NCI-H526 treated with DMSO at 0.1 percent for 48 hours (cell line): ENCODE data around the gene CACNA2D3.

Source experiments
- DNase-seq: peaks from one replicate; lab custom pipeline; 2025; lab: John Stamatoyannopoulos, UW

The CACNA2D3 gene

DNA sequence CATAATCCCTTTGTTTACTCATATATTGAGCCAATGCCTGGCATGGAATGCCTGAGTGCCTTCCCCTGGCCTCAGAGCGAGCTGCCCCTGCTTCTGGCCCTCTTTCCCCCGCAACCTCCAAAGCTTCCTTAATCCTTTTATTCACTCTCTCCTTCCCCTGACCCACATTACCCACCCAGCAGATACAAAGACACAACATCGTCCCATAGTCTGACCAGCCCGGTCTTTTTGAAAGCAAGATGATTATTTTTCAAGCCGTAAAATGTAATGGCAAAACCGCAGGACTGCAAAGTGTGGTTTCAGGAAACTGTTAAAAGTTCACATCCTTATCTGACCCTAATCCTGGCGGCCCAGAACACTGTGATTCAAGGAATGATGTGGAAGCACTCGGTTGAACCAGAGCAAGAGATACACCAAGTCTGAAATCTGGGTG lies 883.9 kb downstream of the CACNA2D3 start:
- peak; percentile 7 for DNase-seq

DNA sequence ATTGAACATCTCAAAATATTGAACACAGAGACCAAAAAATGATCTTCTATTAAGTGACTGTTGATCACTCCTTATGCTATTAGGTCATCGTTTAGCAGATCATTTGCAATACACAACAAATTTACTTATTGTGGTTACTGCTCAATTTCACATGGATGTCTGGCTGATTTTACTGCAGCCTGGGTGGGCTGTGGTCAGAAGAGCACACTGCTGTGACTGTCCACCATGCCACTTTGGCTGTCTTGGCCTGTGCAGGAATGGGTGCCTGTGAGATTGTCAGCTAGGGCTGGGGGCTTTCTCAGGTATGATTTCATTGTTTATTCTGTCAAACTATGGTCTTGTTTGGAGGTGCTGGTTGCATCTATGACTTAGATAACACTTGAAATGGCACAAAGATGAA lies 885.6 kb downstream of the CACNA2D3 start:
- no peak for DNase-seq

DNA sequence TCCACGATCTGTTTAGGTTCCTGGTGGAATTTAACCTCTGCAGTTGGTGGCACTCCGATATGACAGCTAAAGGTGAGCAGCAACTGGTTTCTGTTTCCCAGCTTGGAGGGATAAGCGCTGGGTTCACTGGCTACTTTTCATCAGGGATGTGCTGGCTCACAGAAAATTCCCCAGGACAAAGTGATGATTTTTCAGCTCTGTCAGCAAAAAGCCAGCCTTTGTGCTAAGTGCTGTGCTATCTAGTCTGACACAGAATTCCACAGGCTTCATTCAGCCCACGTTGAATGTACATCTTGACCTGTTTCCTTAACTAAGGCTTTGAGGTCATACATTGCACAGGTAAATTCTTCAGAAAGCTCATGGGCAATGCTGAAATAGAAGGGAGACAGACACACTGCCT lies 887.0 kb downstream of the CACNA2D3 start:
- DNase-seq, result no peak

DNA sequence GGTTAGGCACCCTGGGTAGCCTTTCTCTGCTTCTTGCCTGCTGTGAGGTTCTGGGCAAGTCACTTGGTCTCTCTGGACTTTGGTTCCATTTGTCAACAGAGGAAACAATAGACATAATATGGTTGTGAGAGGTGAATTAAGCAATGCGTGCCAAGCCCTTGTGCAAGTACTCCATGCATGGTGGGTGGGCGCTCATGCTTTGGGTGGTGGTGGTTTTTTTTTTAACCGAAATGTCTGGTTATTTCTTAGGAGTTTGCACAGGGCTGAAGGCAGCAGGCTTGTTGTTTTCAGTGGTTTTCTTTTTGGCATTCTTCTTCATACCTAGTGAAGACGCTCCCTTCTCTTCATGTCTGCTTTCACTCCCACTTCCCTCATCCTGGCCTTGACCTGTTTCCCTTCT lies 889.7 kb downstream of the CACNA2D3 start:
- DNase-seq, result no peak

DNA sequence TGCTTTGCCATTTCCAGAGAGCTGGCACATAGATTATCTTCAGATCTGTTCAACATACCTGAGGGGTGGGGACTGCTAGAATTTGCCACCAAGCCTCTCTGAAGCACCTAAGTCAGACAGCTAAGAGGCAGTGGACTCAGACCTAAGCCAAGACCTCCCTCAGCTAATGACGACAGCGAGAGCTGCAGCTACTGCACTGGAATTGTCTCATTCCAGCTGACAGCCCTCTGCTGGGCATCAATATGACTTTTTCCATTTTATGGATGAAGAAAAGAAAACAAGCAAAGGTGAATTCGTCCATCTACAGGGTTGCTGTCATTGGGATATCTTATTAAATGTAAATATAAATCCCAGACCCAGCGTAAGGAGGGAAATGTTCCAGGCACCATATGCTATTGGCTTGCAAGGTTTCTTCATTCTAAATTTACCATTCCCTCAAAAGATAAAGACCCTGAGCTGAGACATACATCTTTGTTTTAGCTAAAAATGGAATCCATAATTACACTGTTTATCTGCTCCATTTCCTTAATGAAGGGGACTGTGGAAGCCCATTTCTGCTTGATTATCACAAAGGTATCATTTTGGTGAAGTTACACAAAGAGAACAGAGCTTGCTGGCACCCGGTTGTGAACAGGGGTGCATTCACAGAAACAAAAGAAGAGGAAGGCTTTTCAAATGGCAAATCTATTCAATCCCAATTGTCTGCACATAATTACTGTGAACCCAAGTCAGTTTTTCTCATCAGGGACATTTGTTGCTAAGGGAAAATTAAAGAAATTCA lies 891.0 kb downstream of the CACNA2D3 start:
- DNase-seq, result no peak

DNA sequence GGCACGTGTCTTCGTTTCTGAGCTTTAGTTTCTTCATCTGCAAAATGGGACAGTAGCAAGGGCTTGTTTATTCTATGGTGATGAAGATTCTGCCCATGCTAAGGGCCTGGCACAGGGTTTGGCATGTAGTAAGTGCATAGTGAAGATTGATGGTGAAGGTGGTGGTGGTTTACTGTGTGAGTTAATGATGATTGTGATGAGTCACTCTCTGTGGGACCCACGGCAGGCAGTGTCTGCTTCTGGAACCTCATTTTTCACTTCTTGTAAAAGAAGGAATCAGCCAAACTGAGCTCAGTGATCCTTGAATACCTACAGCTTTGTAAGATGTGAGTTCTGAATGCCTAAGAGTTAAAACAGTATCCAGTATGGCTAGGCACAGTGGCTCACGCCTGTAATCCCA lies 891.7 kb downstream of the CACNA2D3 start:
- no peak for DNase-seq

DNA sequence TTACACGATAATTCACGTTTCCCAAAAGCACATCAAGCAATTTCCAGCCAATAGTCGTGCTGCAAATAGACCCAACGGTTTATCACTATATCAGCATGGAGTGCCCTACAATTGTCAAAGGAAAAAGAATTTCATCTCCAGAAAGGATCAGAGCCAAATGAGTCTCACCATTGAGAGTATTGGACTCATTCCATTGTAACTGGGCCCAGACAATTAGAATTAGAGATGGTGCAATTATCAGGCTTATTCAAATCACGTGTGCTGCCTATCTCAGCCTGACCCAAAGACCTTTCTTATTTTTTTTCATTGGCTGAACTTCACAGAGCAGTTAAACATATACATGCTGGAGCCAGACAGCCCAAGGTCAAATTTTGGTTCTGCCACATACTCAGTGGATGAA lies 892.6 kb downstream of the CACNA2D3 start:
- DNase-seq, result no peak

DNA sequence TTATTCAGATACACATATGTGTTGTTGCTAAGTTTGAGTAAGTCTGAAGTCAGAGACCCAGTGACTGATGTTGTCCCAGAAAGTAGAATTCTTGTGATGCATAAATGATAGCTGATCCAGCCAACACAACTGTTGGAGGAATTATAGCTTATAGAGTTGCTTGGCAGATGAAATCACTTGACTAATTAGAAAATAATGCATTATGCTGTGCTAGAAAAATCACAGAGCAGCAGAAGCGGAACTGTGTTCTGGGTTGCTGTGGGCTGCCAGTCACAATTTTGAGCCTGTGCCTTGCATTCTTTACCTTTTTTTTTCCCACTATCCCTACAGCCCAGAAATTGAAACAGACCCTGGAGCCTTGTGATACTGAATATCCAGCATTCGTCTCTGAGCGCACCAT lies 895.5 kb downstream of the CACNA2D3 start:
- DNase-seq, result no peak

DNA sequence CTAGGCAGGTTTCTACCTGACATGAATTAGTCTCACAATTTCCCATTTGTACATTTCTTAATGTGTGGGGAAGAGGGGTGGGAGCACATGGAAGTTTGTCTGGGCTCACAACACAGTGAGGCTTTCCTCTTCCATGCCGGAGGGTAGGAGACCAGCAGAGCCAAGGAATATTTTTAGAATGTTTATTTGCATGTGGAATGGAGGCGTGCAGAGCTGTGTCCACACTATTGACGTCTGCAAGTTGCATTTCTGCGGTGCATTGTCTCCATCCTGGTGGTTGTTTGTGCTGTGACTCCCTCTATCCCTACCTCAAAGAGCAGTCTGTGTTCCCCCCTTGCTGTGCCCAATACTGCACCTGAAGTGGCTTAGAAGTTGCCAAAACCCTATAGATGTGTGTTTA lies 908.6 kb downstream of the CACNA2D3 start:
- peak; percentile 1 for DNase-seq

DNA sequence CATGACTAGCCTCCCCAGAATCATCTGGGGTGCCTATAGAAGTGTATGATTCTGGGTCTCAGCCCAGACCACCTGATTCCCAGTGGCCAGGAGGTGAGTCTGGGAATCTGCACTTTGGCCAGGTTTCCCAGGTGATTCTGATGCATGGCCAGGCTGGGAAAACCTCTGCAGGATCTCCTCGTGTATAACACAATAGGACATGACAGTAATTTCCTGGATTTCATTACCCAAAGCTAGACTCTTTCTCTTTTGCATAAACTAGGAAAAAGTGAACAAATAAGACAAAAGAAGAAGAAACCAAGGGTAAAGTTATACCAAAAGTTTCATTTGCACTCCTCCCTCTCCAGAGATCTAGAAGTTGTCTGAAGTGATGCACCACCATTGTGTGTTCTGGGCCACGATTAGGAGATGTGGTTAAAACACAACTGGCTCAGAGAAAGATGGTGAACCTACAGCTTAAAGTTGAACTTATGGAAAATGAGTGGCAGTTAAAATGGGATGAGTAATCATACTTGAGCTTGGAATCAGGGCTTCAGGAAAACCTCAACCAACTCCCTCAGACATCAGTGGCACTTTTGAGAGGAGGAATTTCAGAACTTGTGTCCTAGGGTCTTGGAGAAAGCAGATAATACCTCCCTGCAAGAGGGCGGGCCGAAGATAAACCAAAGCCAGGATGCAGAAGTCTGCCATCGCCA lies 914.7 kb downstream of the CACNA2D3 start:
- no peak for DNase-seq

DNA sequence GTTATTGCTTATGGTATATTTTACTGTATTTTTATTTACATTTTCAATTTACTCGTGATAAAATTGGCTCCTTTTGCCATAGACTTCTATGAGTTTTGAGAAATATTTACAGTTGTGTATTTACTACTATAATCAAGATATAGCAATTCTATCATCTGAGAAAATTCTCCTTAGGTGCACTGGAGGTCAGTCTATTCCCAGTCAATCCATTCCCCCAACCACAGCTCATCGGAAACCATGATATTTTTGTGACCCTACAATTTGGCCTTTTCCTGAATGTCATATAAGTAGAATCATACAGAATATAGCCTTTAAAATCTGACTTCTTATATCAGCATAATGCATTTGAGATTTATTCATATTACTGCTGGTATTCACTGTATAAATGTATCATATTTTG lies 920.2 kb downstream of the CACNA2D3 start:
- DNase-seq, result no peak

DNA sequence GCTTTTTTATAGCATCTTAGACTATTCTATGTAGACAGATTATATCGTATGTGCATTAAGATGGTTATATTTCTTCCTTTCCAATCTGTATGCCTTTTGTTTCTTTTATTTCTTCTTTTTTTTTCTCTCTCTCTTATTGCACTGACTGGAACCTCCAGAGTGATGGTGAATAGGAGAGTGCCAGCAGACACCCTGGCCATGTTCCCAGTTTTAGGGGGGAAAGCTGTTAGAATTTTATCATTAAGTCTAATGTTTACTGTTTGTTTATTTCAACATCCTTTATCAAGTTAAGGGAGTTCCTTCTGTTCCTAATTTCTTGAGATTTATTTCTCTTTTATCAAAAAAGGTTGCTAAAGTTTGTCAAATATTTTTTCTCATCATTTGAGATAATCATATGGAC lies 922.1 kb downstream of the CACNA2D3 start:
- no peak for DNase-seq

DNA sequence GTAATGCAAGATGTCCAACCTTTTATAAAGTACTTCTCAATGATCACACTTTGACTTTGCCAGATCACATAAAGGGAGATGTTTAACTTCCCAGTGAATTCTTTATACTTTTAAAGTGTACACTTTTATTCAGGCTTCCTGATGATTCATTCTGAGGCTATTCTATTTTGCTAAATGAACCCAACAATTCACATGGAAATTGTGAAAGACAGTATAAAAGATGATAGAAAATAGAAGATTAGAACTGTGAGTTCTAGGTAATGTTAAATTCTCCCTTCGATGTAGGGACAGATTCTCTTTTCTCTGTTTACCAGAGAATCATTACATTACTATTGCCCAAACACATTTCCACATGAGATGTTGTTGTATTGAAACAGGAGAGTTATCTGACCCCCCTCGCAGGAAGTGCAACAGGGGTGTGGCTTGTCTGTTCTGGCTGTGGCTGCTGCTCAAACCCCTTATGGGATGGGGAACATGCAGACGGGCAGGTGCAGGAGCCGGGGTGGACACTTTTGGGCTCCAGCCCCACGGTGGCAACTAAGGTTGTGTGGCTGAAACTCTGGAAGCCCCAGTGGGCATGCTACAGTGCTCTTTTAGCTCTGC lies 936.8 kb downstream of the CACNA2D3 start:
- no peak for DNase-seq

DNA sequence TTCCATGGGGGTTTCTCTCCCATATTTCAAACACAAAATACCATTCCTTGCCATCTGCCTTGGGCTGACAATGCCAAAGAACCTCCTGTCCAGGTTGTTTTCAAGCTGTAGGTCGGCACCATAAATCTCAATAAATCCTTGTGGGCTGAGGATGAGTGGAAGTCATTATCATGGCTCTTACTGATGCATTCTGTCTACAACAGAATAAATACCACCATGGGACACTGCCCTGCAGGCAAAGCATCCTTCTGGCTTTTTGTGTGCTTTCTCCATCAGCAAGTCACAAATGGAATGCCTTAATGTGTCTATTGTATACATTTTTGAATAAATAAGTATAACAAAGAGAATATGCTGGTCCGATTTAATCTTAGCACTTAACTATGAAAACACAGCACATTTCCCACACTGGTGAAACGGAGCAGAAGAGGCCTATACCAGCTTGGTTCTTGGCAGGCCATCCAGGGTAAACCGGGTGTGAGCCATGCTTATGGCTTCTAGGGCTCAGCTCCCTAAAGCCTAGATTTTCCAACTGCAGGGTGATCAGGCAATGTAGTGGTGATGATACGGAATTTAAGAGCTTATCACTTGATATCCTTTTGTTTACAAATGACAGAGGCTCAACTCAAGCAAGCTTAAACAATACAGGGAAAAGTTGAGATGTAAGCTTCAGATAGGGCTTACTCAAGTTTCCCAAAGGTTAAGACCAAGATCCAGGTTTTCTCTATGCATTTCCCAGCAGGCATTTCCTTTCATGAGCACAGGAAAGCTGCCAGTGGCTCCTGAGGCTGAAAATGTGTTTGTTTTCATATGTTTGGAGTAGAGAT lies 938.8 kb downstream of the CACNA2D3 start:
- no peak for DNase-seq

DNA sequence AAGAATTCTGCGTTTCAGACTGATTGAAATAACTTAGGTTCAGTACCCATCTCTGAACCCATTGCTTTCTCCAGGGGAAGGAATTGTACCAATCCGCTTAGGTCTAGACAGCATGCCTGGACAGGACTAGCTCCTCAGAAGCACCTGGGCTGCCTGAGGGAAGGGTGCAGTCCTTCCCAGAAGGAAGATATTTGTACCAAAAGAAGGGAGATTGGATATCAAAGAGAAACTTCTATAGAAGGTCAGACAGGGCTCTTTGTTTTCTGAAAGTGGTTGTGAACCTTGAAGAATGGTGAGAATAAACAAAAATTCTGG lies 939.3 kb downstream of the CACNA2D3 start:
- no peak for DNase-seq

DNA sequence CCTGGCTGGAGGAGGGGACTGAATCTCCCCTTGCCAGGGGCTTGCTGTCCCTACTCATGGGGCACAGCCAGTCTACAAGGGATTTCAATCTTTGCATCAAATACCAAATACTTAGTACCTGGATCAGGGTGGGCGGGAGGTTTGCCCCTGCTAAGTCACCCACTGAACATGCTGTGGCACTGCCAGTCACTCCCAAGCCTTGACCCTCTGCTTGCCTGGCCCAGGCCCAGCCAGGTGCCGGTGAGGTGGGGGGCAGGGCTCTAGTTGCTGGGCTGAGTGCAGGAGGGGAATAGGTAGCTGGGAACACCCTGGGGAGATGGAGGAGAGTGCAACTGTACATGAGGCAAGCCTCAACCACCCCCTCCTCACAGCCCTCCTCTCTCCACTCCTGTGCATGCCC lies 941.8 kb downstream of the CACNA2D3 start:
- DNase-seq, result no peak

DNA sequence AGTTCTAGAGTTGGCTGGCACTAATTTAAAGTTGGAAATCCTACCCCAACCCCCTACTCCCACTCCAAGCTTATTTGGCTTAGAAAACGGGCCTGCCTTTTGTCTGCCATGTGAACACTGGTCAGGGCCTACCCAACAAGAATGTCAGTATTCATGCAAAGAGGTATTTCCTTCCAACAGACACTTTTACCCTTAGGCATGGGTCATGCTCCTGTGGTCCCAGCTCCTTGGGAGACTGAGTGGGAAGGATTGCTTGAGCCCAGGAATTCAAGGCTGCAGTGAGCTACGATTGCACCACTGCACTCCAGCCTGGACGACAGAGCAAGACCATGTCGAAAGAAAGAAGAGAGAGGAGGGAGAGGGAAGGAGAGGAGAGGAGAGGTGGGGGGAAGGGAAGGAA lies 943.0 kb downstream of the CACNA2D3 start:
- no peak for DNase-seq

DNA sequence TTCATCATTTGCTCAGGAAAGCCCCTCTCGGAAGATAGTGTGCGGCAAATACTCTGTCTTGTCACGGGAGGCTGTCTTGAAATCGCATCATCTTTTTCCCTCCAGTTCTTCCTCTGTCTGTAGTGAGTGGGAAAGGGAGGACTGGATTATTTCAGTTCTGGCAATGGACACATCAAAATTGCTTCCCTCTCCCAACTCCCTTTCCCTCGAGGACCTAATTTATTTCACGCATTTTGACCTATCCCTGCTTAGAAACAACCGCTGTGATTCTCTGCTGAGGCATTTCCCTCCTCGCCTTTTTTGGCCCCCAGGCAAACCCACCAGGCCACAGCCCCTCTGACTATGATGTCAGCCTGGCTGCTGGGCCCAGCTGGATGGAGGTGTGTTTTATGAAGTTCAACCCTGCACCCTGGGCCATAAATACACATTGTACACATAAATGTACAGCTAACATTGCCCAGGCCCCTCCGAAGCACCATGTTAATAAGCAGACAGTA lies 944.2 kb downstream of the CACNA2D3 start:
- no peak for DNase-seq

DNA sequence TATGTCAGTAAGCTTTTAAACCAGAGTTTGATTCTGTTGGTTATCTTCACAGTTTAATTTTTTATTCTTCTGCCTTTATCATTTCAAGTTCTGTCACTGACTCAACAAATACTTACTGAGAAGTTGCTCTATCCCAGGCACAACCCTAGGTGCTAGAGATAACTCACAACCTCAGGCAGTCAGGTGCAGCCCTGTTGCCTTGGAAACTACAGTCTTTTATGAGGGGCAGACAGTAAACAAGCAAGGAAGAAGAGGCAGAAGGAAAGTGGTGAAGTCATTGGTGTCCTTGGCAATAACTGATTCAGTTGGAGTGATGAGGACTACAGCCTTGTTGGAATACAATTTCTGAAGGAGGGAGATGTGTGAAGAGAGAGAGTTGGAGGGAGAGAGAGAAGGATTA lies 947.6 kb downstream of the CACNA2D3 start:
- no peak for DNase-seq

DNA sequence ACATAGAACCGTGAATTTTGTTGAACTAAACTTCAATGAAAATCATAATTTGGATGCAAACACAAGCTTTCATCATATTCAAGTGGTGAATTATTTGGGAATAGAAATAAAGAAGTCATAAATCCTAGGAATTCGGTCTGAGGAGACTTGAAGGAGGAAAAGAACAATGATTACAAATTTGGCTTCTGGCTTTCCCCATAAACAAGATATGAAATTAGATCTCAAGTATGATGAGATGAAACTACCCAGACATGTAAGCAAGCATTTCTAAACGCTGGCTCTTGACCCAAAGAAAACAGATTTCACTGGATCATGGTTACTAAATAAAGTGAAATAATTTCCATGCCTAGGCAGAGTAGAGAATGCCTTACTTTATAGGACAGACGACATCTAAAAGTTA lies 952.4 kb downstream of the CACNA2D3 start:
- no peak for DNase-seq

DNA sequence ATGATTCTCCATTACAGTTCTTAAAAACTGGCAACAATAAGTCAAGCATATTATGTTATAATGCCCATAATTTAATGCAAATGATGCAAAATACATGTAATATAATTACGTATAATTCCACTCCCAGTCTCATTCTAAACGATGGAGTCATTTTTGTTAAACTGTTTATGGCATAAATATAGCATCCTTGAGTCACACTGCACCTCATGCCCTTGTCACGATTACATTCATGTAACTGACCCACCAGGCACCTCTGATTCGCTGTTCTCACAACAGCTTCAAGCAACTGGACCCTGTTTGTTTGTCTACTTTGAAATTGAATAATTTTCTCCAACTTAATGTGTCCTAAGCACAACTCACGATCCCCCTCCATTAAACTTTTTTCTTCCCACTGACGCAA lies 953.5 kb downstream of the CACNA2D3 start:
- DNase-seq, result no peak

DNA sequence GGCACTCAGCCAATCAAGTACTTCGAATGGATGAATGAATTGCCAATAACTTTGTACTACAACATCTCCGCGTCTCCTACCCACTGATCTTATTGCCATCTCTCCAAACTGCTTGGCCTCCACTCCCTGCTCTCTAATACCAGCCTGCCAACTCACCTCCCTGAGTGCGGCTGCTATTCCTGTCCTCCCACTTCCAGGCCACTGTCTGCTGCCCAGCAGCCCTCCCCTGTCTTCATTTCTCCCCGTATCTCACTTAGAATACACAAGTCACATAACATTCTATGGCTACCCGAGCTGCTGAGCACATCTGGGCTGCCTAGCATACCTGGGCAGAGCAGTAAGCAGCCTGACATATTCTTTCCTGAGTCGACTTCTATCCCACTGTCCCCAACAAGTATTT lies 955.4 kb downstream of the CACNA2D3 start:
- DNase-seq, result no peak
